GF-D8 (cell line): ENCODE measurements around the gene KRTAP4-3.
"Not testable (repeated sequence)": the region's sequence is repeated elsewhere in the genome, so short reads cannot be mapped to it uniquely, and the experiment has no call there.

Source experiments
- DNase-seq: peaks from one replicate; lab custom pipeline; 2025; lab: John Stamatoyannopoulos, UW

KRTAP4-3 gene

GRCh38 chr17:41151525-41151924, 16.5 kb downstream of the KRTAP4-3 start:
- no peak for DNase-seq

DNA sequence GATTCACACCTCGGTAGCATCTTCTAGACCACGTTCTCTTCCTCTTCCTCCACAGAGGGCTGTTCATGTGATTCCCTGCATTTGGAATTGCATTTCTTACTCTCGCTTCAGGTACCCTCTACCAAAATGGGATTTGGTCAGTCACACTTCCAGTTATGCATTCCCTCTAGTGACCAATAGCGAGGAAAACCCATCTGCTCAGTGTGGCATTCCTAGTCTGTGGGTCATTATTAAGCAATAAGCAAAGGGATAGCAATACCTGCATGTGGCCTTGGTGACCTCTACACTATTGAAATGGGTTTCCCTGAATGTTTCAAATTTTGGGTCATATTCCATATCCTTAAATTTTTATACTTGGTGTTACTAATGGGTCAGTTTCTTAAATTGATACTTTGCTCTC, 18.0 kb downstream of the KRTAP4-3 start:
- no peak for DNase-seq

DNA sequence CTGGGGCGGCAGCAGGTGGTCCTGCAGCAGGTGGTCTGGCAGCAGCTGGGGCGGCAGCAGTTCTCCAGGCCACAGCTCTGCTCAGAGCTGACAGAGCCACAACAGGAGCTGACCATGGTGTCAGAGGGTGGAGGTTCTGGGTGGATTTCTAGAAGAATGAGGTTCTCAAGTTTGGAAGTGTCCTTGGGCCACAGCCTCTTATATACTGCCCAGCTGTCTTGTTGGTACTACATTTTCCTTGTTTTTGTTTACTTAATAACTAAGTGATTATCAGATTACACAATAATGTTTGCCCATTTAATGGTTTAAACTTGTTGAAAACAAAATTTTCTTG, 18.4 kb downstream of the KRTAP4-3 start, which contains the start of gene KRTAP4-5:
KRTAP4-5 (minus strand) TSS at position 174 of the 334 bp plus-strand sequence; CDS start at position 116, 58 bp downstream.
- DNase-seq, result no peak

DNA sequence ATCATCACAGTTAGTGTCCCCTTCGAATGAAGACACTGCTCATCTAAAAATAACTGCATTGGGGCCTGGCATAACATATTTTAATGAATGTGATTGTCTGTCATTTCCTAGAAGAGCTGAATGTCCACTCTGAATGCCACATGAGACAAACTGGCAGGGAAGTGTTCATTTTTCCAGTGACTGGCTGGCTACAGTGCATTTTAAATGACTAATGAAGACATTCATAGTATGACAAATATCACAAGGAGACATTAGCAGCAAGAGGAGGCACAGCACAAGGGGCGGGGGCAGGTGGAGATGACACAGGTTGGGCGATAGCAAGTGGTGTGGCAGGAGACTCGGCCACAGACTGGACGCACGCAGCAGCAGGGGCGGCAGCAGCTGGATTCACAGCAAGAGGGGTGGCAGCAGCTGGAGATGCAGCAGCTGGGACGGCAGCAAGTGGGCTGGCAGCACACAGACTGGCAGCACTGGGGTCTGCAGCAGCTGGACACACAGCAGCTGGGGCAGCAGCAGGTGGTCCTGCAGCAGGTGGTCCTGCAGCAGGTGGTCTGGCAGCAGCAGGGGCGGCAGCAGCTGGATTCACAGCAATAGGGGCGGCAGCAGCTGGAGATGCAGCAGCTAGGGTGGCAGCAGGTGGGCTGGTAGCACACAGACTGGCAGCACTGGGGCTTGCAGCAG, 18.9 kb downstream of the KRTAP4-3 start:
- DNase-seq, result not testable (repeated sequence)

DNA sequence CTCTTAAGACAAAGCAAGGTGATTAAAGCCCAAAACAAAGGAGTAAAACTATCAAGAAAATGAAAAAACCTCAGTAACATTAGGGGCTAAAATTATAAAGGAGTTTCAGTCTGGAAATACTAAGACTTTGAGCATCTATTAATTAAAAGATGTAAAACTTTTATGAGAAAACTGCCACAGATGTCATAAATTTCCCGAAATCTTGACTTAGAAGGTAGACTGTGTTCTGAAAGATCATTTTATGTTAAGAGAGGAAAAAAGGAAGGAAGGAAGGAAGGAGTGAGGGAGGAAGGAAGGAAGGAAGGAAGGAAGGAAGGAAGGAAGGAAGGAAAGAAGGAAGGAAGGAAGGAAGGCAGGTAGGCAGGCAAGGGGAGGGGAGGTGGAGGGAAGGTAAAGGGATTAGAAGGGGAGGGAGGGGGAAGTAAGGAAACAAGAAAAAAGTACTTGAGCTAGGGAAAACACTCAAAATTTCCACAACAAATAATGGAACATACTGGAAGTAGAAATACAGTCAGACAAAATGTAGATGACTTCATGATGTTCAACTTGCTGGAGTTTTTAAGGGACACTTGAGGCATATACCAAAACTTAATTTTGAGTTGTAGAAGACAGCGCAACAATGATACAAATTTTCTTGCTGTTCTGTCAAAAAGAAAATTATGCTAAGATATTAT, 20.4 kb downstream of the KRTAP4-3 start:
- DNase-seq, result no peak

DNA sequence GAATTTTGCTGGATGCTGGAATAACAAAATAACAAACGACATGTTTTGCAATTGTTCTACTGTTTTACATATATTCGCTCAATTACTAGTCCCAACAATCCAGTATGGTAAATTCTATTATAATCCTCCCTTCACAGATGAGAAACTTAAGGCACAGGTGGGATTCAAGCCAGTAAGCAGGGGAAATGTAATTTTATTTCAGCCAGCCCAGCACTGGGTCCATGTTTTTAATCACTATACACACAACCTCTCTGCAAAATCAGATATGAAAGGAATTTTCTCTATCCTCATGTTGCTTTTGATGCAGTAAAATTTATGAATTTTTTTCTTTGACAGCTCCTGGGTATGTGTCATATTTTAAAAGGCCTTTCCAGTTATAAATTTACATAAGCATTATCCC, 22.8 kb downstream of the KRTAP4-3 start:
- DNase-seq, result no peak

DNA sequence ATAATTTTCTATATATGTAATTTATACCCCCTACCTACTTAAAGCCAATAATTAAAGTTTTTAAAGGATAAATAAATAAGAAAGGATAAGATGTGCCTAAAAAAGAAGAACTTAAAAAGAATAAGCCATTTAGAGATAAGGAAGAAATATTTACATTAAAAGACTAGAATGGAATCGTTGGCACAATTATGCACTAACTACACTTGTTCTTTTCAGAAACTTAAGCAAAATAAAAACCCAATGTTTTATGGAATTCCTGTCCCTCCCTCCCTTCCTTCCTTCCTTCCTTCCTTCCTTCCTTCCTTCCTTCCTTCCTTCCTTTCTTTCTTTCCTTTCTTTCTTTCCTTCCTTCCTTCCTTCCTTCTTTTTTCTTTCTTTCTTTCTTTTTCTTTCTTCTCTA, 23.2 kb downstream of the KRTAP4-3 start:
- DNase-seq, result no peak

GRCh38 chr17:41141361-41141760, 26.7 kb downstream of the KRTAP4-3 start:
- DNase-seq, result no peak

DNA sequence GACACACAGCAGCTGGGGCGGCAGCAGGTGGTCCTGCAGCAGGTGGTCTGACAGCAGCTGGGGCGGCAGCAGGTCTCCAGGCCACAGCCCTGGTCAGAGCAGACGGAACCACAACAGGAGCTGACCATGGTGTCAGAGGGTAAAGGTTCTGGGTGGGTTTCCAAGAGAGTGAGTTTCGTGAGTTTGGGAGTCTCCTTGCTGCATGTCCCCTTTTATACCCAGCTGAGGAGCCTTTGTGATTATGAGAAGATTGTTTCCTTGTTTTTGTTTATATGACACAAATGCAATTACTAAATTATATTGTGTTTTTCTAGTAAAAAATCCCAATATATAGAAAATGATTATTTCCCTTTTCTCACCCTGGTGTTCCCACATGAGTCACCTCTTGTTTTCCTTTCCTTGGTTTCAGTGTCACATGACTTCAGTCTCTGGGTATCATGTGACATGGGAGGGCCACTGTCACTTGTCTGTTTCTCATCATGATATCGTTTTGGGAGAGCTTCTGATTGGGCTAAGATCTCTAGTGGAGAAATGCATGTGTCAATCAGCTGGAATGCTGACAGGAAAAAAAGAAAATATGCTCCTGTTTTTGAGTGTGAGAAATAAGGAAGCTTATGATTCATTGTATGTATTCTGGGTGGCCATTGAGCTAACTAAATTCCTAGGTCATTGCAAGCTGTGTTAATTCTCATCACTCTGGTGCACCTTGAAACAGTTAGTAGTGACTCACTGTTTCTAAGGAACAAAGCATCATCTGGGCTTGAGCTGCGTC, 27.5 kb downstream of the KRTAP4-3 start, which contains the start of gene KRTAP4-6:
KRTAP4-6 (minus strand) TSS at position 185 of the 772 bp plus-strand sequence; CDS start at position 128, 57 bp downstream.
- DNase-seq, result no peak

DNA sequence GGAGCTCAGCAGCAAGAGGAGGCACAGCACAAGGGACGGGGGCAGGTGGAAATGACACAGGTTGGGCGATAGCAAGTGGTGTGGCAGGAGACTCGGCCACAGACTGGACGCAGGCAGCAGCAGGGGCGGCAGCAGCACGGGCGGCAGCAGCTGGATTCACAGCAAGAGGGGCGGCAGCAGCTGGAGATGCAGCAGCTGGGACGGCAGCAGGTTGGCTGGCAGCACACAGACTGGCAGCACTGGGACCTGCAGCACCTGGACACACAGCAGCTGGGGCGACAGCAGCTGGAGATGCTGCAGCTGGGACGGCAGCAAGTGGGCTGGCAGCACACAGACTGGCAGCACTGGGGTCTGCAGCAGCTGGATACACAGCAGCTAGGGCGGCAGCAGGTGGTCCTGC, 28.2 kb downstream of the KRTAP4-3 start:
- DNase-seq, result not testable (repeated sequence)

DNA sequence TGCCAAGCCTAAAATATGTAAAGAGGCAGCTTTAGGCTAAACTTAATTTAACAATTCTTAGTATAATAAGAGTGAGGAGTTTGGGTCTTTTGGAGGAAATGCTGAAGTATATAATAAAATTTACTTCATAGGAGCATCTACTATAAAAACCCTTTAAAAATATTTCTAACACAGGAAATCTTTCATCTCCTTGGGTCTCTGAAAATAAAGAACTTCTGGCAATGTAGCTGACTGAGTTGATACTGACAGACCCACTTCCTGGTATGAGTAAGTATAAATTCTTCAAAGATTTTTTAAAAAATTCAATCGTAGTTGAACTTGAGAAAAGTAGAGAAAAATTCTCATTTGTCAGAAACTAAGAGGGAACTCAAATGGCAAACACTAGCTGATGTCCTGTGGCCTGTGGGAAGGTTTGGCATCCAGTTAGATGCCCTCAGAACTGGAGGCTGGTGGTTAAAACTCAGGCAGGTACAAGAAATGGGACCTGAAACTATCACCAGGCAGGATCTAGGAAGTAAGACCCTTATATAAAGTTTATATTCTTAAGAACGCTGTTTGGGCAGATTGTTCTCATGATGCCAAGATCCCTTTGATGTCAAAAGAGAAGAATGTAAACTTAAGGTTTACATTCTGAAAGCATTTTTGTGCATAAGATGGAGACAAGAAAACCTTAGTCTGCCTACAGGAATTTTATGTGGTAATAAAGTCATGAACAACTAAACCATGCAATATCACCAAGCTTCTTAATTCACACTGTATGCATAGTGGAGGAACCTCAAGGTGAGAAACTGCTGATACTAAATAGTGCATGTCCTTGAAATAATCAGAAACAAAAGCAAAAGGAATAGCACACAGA, 33.9 kb downstream of the KRTAP4-3 start:
- no peak for DNase-seq

DNA sequence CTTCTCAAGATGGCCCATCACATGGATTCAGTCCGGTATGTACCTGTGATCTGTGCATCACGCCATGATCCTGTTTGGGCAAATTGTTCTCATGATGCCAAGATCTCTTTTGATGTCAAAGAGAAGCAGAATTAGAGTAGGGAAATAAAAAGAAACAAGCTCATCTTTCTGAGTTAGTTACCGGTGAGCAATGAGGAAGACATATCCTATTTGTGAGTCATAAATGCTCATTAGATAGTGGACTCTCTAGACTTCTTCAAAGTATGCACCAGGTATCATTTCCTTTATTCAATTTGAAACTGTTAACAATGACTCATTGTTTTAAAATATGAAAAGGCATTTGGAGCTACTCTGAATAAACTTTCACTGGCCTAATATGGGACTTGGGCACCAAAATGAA, 36.0 kb downstream of the KRTAP4-3 start:
- DNase-seq, result no peak

DNA sequence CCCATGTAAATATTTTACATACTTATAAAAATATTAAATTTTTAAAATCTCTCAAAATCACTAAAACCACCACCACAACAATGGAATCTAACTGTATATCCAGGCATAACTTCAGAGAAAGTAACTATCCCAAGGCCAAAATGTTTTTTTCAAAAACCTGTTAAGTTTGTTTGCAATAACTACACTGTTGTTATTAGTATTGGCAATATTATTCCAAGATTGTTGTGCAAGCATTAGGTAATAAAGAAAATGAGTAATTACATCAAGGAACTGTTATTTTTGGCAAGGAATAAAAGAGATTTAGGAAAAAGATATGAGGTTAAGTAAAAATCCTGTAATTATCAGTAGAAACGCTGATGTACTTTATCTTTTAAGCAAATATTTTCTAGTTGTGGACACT, 40.6 kb downstream of the KRTAP4-3 start:
- no peak for DNase-seq

- no peak for DNase-seq
Observed at GRCh38 chr17:41126412-41126811, 41.6 kb downstream of the KRTAP4-3 start.

- DNase-seq, result no peak
Observed at GRCh38 chr17:41125064-41125463, 43.0 kb downstream of the KRTAP4-3 start.

- not testable (repeated sequence) for DNase-seq
Observed at GRCh38 chr17:41123991-41124371, 44.0 kb downstream of the KRTAP4-3 start, which contains the start of gene KRTAP4-12. KRTAP4-12 (minus strand) TSS chr17:41124182; CDS start chr17:41124122, 60 bp downstream.

GRCh38 chr17:41123292-41123990, 44.6 kb downstream of the KRTAP4-3 start:
- not testable (repeated sequence) for DNase-seq

DNA sequence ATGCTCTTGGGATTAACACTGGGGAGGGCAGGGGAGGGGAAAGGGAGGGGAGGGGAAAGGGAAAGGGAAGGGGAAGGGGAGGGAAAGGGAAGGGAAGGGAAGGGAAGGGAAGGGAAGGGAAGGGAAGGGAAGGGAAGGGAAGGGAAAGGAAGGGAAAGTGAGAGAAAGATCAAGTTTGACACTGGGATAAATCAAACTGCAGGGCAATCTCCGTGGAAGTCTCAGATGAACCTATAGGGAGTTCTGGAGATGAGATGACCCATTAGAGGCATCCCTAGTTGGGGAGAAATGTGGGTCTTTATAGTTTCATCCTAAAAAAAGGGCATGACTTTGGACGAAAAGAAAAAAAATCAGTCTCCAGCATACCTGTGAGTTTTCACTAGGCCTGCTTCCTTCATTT, 46.3 kb downstream of the KRTAP4-3 start:
- DNase-seq, result no peak

DNA sequence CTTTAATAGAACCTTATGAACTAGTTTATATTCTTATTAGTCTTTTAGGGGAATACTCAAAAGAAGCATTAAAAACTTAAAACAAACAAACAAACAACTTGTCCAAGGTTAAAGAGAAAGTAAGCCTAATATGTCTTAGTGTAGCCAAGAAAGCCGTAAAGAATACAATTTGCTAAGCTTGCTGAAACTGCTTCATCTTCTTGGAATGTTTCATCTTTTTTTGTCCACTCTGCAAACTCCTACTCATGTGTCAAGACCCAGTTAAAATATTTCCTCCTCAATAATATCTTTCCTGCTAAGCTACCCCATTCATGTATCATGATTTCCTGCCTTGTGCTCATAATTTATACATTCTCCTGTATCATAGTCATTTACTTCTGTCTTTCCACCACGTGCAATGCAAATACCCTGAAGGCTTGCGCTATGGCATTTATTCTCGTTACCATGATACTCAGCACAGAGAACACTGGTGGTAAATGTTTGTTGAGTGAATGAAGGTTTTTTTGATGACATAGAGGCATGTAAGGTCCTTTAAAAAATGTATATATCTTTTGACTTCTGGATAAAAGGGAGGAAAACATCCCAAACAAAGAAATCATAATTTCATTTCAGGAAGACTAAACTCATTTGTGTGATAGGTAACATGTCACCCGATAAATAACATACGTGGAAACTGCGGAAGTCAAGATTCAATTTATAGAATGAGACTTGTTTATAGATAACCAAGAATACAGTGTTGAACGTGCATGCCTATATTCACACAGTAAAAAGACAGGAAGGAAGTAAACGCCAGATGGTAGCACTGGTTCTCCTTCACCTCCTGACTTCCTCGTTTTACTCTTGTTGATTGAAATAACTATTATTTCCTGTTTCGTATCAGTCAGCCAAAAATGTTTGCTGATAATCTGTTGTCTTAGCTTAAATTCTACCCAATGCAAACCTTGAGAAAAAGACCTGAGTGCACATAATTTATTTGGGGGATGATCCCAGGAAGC, 48.0 kb downstream of the KRTAP4-3 start:
- DNase-seq, result not testable (repeated sequence)

- DNase-seq, result no peak
Observed at GRCh38 chr17:41118721-41119120, 49.3 kb downstream of the KRTAP4-3 start.
